ENCODE data around the gene AMFR.

The AMFR gene

DNA sequence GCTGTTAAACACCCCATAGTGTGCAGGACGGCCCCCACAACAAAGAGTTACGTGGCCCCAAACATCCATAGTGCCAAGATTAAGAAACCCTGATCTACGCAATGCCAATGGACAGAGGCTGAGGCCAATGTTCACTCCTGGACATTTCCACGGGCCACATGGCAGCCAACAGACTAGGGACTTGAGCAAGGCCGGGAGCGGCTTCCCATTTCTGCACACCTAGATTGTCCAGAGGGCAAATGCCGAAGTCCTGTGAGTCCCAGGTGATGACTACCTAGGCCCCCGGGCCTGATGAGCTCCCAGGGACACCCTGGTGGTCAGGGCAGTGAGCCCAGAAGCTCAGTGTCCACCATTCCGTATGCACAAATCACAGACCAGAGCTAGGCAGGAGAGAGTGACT lies 95.5 kb downstream of the AMFR start:
- no peak for DNase-seq

DNA sequence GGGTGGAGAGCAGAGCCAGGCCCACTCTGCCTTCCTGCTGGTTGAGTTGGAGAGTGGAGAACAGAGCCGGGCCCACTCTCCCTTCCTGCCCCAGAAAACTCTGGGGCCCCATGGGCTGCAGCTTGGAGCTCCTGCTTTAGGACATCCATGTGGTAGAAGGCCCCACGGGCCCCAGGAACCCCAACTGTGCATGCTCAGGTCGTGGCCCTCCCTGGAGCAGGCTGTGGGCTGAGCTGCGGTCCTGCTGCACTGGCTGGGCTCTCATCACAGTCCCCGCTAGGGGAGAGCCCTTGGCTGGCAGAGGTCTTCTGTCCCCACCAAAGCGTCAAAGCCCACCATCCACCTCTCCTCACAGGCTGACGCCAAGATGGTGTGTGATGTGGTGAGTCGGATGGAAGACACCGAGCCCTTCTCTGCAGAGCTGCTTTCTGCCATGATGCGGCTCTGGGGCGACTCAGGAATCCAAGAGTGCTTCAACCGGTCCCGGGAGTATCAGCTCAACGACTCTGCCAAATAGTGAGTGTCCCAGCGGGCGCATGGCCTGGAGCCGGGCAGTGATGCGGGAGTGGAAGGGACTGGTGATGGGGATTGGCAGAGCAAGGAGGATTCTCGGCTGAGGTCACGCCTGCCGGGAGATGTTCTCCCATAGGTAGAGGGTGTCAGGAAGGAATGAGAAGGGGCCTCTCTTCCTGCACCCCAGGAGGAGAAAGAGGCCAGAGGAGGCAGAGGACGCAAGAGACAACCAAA lies 96.9 kb downstream of the AMFR start:
- DNase-seq: no peak

- DNase-seq: no peak
Measured at GRCh38 chr16:56327929-56328258, 97.5 kb downstream of the AMFR start.

DNA sequence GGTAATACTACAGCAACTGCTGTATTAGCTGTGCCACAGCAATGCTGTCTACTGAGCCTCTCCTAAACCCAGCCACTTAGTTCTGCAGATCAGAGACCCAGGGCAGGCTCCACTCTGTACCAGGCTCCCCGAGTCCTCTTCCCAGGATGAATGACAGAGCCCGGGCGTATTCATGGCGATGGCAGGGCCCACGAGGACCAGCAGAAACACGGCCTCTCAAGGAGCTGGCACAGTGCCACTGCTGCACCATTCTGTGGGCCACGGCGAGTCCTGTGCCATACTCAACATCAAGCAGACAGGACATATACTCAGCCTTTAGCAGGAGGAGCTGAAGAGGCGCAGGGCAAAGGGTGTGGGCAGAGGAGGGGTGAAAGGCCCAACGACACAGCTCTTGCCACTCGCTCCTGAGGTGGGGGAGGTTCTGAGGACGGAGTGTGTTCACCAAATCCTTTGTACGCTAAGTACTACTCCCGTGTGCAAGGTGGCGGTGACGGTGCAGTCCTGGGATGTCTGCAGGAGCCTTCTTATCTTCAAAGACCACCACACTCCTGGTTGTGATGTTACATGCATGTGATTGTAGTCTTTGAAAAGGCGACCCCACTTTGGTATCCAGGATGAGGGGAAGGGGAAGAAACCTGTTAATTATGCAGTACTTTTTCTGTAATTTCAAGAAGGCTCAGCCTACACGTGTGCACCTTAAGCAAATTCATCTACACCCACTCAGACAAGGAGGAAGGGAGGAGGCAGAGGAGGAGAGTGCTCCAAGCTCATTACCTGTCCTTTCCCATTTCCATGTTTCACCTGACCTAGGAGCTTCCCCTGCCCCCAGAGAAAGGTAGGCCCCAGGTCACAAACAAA lies 98.0 kb downstream of the AMFR start:
- no peak for DNase-seq

DNA sequence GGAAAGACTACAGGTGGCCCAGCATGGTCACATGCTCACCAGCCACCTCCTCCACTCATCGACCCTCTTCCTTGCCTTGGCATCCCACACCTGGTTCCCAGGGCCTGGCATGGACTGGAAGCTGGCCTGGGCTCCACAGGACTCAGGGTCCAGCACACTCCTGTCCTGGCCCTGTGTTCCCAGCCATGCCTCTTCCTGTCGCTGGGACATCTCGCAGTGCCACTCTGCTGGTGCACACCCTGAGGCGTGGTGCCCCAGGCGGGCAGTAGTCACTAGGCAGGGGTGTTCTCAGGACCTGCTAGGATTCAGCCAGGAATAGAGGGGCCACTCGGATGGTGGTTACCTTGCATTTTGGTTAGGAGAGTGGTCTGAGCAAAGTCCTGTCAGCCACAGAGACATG lies 99.4 kb downstream of the AMFR start:
- no peak for DNase-seq

GRCh38 chr16:56324406-56324805 lies 100.9 kb downstream of the AMFR start:
- DNase-seq: no peak

- no peak for DNase-seq
Measured at GRCh38 chr16:56321571-56321970, 103.8 kb downstream of the AMFR start.

DNA sequence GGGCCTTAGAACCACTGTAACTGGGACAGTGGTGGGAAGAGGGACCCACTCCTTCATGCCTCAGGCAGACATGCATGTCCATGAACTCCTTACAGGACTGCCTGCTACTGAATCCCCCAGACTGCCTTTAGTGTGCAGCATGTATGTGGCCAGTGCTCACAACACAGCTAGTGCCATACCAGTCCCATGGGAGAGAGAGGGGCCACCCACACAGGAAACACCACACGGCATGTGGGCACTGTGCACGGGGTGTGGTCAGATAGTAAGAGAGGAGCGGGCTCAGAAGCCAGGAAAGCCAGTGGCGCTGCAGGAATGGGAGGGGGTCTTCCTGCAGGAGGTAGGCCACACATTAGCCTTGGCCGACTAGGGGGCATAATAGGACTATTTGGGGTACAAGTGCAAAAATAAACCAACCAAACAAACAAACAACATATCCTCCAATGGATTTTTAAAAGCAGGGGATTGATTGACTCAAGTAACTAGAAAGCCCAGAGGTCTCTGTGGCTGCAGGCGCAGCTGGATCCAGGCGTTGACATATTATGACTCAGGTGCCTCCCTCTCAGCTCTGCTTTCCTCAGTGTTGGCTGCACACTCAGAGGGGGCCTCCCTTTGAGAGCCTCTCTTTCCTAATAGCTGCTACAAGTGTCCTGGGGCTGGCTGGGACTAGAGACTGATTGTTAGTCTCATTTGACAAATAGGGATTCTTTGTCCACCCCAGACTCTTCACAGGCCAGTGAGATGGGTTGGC lies 104.4 kb downstream of the AMFR start:
- no peak for DNase-seq

GRCh38 chr16:56320056-56320455 lies 105.3 kb downstream of the AMFR start:
- no peak for DNase-seq

GRCh38 chr16:56319376-56319775 lies 106.0 kb downstream of the AMFR start:
- no peak for DNase-seq

DNA sequence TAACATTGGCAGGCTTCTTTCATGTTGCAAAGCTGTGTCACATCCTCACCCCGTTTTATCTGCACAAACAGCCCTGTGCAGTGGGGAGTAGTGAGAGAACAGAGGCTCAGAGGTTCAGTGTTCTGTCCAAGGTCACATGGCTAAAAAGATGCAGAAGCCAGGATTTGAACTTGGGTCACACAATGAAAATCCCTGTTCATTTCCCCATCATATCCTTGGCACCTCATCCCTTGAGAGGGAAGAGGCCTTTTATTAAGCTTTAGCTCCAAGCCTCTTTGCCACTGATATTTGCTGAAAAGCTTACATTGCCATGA lies 106.6 kb downstream of the AMFR start:
- DNase-seq: no peak

- DNase-seq: peak; percentile 88
Measured at GRCh38 chr16:56317998-56318826, 107.1 kb downstream of the AMFR start.

DNA sequence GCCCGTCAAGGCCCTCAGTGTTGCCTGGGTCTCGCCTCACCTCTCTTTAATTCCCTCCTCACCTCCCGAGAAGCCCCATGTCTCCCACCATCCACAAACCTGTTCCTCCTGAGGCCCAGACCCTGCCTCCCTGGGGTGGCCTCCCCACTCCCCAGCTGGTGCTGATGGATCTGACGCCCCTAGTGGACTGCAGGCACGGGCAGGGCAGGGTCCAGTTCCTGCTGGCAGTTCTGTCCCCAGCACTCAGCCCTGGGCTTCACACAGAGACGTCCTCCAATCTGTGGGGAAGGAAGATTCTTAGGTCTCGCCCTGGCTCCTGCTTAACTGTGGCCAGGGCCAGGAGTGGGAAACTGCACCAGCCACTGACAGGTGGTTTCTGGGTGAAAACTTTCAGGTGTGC lies 108.8 kb downstream of the AMFR start:
- no peak for DNase-seq

GRCh38 chr16:56315955-56316354 lies 109.4 kb downstream of the AMFR start:
- DNase-seq: no peak

GRCh38 chr16:56314244-56314850 lies 111.0 kb downstream of the AMFR start:
- no peak for DNase-seq

DNA sequence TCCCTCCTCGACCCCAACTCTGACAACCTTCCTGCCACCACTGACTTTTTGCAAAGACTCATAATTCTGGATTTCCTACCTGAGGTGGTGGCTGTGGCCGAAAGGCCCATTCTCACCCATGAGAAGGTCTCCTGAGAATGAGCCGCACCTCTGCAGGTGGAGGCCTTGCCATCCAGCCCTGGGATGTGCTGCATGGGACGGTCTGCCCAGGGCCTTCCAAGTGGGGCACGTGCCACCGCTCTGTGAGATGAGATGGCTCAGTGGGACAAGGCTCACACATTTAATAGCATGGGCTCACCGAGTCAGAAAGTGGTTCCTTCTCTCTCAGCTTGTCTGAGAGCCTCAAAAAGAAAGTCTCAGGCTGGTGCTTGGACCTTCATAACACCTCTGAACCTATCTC lies 112.8 kb downstream of the AMFR start:
- DNase-seq: no peak

DNA sequence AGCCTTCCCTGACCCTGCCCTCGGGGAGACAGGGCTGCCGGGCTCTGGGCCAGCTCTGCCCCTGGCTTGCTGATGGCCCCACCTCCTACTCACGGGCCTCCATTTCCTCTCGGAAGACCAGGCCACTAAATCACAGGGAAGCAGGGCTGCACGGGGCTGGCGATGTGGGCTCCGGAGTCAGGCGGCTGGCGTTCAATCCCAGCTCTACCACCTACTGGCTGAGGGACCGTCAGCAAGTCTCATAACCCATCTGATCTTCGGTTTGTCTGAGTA lies 113.4 kb downstream of the AMFR start:
- no peak for DNase-seq

All from stimulated activated CD8-positive, alpha-beta memory T cell treated with anti-CD3 and anti-CD28 coated beads, Interleukin-4, amount 100 ng/mL, for 48 hours (primary cell).